PC-3 (cell line): ENCODE data around the gene BEX5.

Source experiments
- EZH2 ChIP-seq: fragments of 300-600 bp; sonication (generic); IDR thresholded peaks from one replicate; pipeline ENCODE4 v1.6.1; 2017; ENCODE audit warnings: antibody characterized with exemption, mild to moderate bottlenecking, low read length; ENCODE audit not compliant: unreplicated experiment
- EZH2phosphoT487 ChIP-seq: fragments of 300-600 bp; sonication (generic); IDR thresholded peaks from 2 replicates; pipeline ENCODE4 v1.6.1; 2018; ENCODE audit warnings: mild to moderate bottlenecking, antibody characterized with exemption, low read length, borderline replicate concordance
- TF ChIP-seq, protein P1 (sequence below): fragments of 300-600 bp; sonication (generic); conservative IDR thresholded peaks from 2 replicates; pipeline ENCODE4 v1.5.1; 2017; ENCODE audit warnings: antibody characterized with exemption, low read depth, mild to moderate bottlenecking, low read length

DNA sequence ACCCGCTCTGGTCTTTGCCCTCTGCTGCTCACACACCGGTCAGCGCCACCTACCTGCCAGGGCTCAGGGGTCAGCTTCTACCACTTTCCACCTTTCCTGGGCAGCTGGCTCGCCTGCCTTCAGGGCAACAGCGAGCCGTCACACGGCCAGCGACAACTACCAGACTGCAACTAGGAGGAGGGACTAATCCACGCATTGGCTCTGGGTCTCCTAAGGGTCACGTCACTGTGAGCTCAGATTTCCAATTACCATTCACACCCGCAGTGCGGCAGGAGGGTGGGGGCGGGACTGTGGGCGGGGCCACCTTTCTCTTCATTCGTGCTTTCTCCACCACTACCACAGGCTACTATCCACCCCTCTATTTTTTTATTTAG, at the start of gene BEX5:
- TF ChIP-seq, protein P1, sequence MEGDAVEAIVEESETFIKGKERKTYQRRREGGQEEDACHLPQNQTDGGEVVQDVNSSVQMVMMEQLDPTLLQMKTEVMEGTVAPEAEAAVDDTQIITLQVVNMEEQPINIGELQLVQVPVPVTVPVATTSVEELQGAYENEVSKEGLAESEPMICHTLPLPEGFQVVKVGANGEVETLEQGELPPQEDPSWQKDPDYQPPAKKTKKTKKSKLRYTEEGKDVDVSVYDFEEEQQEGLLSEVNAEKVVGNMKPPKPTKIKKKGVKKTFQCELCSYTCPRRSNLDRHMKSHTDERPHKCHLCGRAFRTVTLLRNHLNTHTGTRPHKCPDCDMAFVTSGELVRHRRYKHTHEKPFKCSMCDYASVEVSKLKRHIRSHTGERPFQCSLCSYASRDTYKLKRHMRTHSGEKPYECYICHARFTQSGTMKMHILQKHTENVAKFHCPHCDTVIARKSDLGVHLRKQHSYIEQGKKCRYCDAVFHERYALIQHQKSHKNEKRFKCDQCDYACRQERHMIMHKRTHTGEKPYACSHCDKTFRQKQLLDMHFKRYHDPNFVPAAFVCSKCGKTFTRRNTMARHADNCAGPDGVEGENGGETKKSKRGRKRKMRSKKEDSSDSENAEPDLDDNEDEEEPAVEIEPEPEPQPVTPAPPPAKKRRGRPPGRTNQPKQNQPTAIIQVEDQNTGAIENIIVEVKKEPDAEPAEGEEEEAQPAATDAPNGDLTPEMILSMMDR, result no peak
- TF ChIP-seq EZH2, result no peak
- TF ChIP-seq EZH2phosphoT487, result no peak
